HCT116 (cell line): Measurements from ENCODE around the gene MAP3K4. TPM values are rescaled to one million over a fixed set of nuclear protein-coding genes. Genes with fewer than 3 reads are reported as not detected.

Experiments
- ATAC-seq: fragments of 200-7000 bp; cut with Tn5 transposase; 2 replicates; pipeline ENCODE4 v1.9.1; 2020; ENCODE audit warnings: mild to moderate bottlenecking, moderate library complexity
- BruUV-seq: library from RNA; stranded (reverse); fragments of 400-500 nt; replicated peaks from 2 replicates; lab custom pipeline; 2021; lab: Mats Ljungman, UMichigan
- CTCF ChIA-PET: fragments of 300-600 bp; sonication (Branson Sonifier 250); formaldehyde crosslinking; loops from one replicate; lab custom pipeline; 2021; ENCODE audit warnings: antibody characterized with exemption; lab: Charles Lee
- POLR2A ChIA-PET: fragments of 300-600, 350-600 bp; sonication (Branson Sonifier 250); formaldehyde crosslinking; loops from one replicate; lab custom pipeline; 2021; ENCODE audit warnings: antibody characterized with exemption; lab: Charles Lee
- RAD21 ChIA-PET, 2 experiments: fragments of 300-600 bp; sonication (Branson Sonifier 250); formaldehyde crosslinking; loops; one replicate each; lab custom pipeline; 2023; ENCODE audit warnings: low total read pairs in 2 of 2; ENCODE audit not compliant: uncharacterized antibody in 2 of 2, unreplicated experiment in 2 of 2, low non-redundant PET in 1 of 2; lab: Charles Lee
- DNase-seq: peaks from one replicate; pipeline ENCODE4 v3.0.0-alpha.2; 2010; ENCODE audit warnings: low read depth, low spot score
- H2AFZ ChIP-seq: fragments of 200-600 bp; shearing (Covaris generic), sonication (generic); 2 replicates; pipeline ENCODE4 v1.6.1; 2017; ENCODE audit warnings: low read depth, mixed run types, mixed read lengths, antibody characterized with exemption, low read length; ENCODE audit not compliant: poor library complexity, severe bottlenecking
- H3K27ac ChIP-seq: 2 replicates; pipeline ENCODE4 v1.5.1; 2012; ENCODE audit warnings: low read depth, low read length
- H3K27me3 ChIP-seq: fragments of 200-600 bp; sonication (generic); 2 replicates; pipeline ENCODE4 v1.6.1; 2016; ENCODE audit warnings: mixed run types, low read length, mixed read lengths; ENCODE audit not compliant: insufficient read depth
- H3K36me3 ChIP-seq, 2 experiments: fragments of 200-500 bp in 1 of 2; fragments of 200-600 bp in 1 of 2; sonication (Bioruptor generic) in 1 of 2; sonication (generic) in 1 of 2; 2 replicates each; pipeline versions ENCODE4 v1.5.1 to v1.6.1; 2014 to 2016; ENCODE audit warnings: low read length in 2 of 2, inconsistent platforms in 1 of 2, mixed read lengths in 1 of 2, mixed run types in 1 of 2; ENCODE audit not compliant: insufficient read depth in 2 of 2, control insufficient read depth in 1 of 2
- H3K4me1 ChIP-seq, 2 experiments: fragments of 200-600 bp in 1 of 2; sonication (generic) in 1 of 2; 2 replicates each; pipeline versions ENCODE4 v1.5.1 to v1.6.1; 2012 to 2017; ENCODE audit warnings: low read length in 2 of 2, inconsistent platforms in 1 of 2, mild to moderate bottlenecking in 1 of 2, mixed read lengths in 1 of 2, mixed run types in 1 of 2, moderate library complexity in 1 of 2; ENCODE audit not compliant: insufficient read depth in 2 of 2, control insufficient read depth in 1 of 2
- H3K4me2 ChIP-seq: fragments of 200-600 bp; sonication (generic); 2 replicates; pipeline ENCODE4 v1.6.1; 2017; ENCODE audit warnings: mixed run types, low read length, mixed read lengths
- H3K4me3 ChIP-seq, 2 experiments: fragments of 200-600 bp in 1 of 2; sonication (generic) in 1 of 2; replicated peaks in 1 of 2; 2 replicates each; pipeline ENCODE4 v1.5.1; 2011 to 2016; ENCODE audit warnings: low read length in 2 of 2, control low read depth in 1 of 2, low read depth in 1 of 2, mild to moderate bottlenecking in 1 of 2, mixed read lengths in 1 of 2, mixed run types in 1 of 2
- H3K79me2 ChIP-seq: fragments of 200-600 bp; sonication (generic); 2 replicates; pipeline ENCODE4 v1.6.1; 2017; ENCODE audit warnings: mild to moderate bottlenecking, mixed run types, low read length, moderate library complexity, mixed read lengths; ENCODE audit not compliant: insufficient read depth
- H3K9ac ChIP-seq: fragments of 200-600 bp; sonication (generic); 2 replicates; pipeline ENCODE4 v1.6.1; 2016; ENCODE audit warnings: low read length, mixed read lengths
- H3K9me2 ChIP-seq: fragments of 200-600 bp; sonication (generic), shearing (Covaris generic); 2 replicates; pipeline ENCODE4 v1.6.1; 2017; ENCODE audit warnings: mixed run types, mild to moderate bottlenecking, moderate library complexity; ENCODE audit not compliant: insufficient read depth
- H3K9me3 ChIP-seq, 2 experiments: fragments of 200-500 bp in 1 of 2; fragments of 200-600 bp in 1 of 2; sonication (Bioruptor generic) in 1 of 2; sonication (generic) in 1 of 2; 2 replicates each; pipeline ENCODE4 v1.6.1; 2014 to 2017; ENCODE audit warnings: low read length in 2 of 2, mixed read lengths in 2 of 2, inconsistent platforms in 1 of 2, low read depth in 1 of 2, mild to moderate bottlenecking in 1 of 2, mixed run types in 1 of 2, moderate library complexity in 1 of 2; ENCODE audit not compliant: control insufficient read depth in 1 of 2, insufficient read depth in 1 of 2
- H4K20me1 ChIP-seq: fragments of 200-600 bp; sonication (generic), shearing (Covaris generic); 2 replicates; pipeline ENCODE4 v1.6.1; 2017; ENCODE audit warnings: mixed run types, mild to moderate bottlenecking, moderate library complexity; ENCODE audit not compliant: insufficient read depth
- ATF3 ChIP-seq: IDR thresholded peaks from 2 replicates; pipeline ENCODE4 v1.6.1; 2012
- CBX3 ChIP-seq: IDR thresholded peaks from 2 replicates; pipeline ENCODE4 v1.6.1; 2012; ENCODE audit warnings: low read depth
- EGR1 ChIP-seq: IDR thresholded peaks from 2 replicates; pipeline ENCODE4 v1.6.1; 2012; ENCODE audit warnings: low read depth
- EZH2 ChIP-seq: fragments of 200-600 bp; sonication (generic); IDR thresholded peaks from 2 replicates; pipeline ENCODE4 v1.6.1; 2017; ENCODE audit warnings: antibody characterized with exemption, mixed run types
- EZH2phosphoT487 ChIP-seq: fragments of 200-600 bp; IDR thresholded peaks from 2 replicates; pipeline ENCODE4 v1.6.1; 2018; ENCODE audit warnings: antibody characterized with exemption, borderline replicate concordance
- POLR2A ChIP-seq: IDR thresholded peaks from 2 replicates; pipeline ENCODE4 v1.7.0; 2011; ENCODE audit warnings: borderline replicate concordance; ENCODE audit not compliant: insufficient read depth, insufficient read length; ENCODE audit errors: extremely low read depth
- REST ChIP-seq: IDR thresholded peaks from 2 replicates; pipeline ENCODE4 v1.6.1; 2012; ENCODE audit warnings: low read depth
- SIN3A ChIP-seq: IDR thresholded peaks from 2 replicates; pipeline ENCODE4 v1.6.1; 2012; ENCODE audit warnings: low read depth
- SP1 ChIP-seq: IDR thresholded peaks from 2 replicates; pipeline ENCODE4 v1.6.1; 2012; ENCODE audit warnings: low read depth
- SRF ChIP-seq: IDR thresholded peaks from 2 replicates; pipeline ENCODE4 v1.6.1; 2012; ENCODE audit warnings: low read depth
- YY1 ChIP-seq: IDR thresholded peaks from 2 replicates; pipeline ENCODE4 v1.6.1; 2011; ENCODE audit warnings: low read length, low read depth, moderate library complexity, mild to moderate bottlenecking; ENCODE audit not compliant: insufficient replicate concordance; ENCODE audit errors: extremely low read depth
- ZNF274 ChIP-seq: fragments of 200-500 bp; sonication (Bioruptor generic); IDR thresholded peaks from 2 replicates; pipeline ENCODE4 v1.6.1; 2014; ENCODE audit warnings: mild to moderate bottlenecking, low read depth, low read length, inconsistent platforms
- intact Hi-C: fragments of 100-400 bp; cut with micrococcal nuclease; formaldehyde crosslinking; loops from 2 replicates; pipeline ENCODE4 v1.10.0; 2022
- total RNA-seq: library from RNA; stranded (reverse); gene quantifications from one replicate; pipeline ENCODE4 v1.2.1, GENCODE V29; 2021; ENCODE audit not compliant: unreplicated experiment

MAP3K4 gene
- total RNA-seq, 1 experiment from 2014 or later = 46.5 TPM

GRCh38 chr6:161162722-161163121 is 171.2 kb downstream of the MAP3K4 start:
- Histone ChIP-seq H3K4me1 (peaks cover 0 to 2% of the 10 kb centered on the region in 2 experiments; a peak in 1 of 4 replicates), H3K4me3 (no peak overlapping the region), H3K9me3 (no peaks in the 10 kb centered on the region), H3K4me2 (no peak overlapping the region), H3K27ac (no peak overlapping the region), H3K36me3 (no peaks in the 10 kb centered on the region), H3K27me3 (no peaks in the 10 kb centered on the region), H3K9ac (no peak overlapping the region), H4K20me1 (no peaks in the 10 kb centered on the region), H3K79me2 (no peaks in the 10 kb centered on the region), H3K9me2 (no peaks in the 10 kb centered on the region), H2AFZ (no peak overlapping the region)
- DNase-seq = no peak
- POLR2A ChIA-PET = no interaction called here
- no peak for ATAC-seq
- CTCF ChIA-PET = no interaction called here
- no TSS peak for BruUV-seq
- no peak for TF ChIP-seq REST
- TF ChIP-seq EGR1 = no peak
- TF ChIP-seq YY1 = no peak
- intact Hi-C loops = loop anchor here (1.0 to 10.0 kb wide), 2 partner anchors 56 to 112 kb away; partner anchors contain the start of gene AGPAT4
- RAD21 ChIA-PET = no interaction called here

GRCh38 chr6:161163466-161164181 is 172.1 kb downstream of the MAP3K4 start:
- Histone ChIP-seq H4K20me1 (no peaks in the 10 kb centered on the region), H3K9me2 (no peaks in the 10 kb centered on the region), H2AFZ (no peak overlapping the region), H3K9ac (no peak overlapping the region), H3K9me3 (no peaks in the 10 kb centered on the region), H3K4me1 (peaks cover 8 to 11% of the 10 kb centered on the region in 2 experiments), H3K27me3 (no peaks in the 10 kb centered on the region), H3K36me3 (no peaks in the 10 kb centered on the region), H3K79me2 (no peaks in the 10 kb centered on the region), H3K4me3 (no peak overlapping the region), H3K4me2 (no peak overlapping the region), H3K27ac (no peak overlapping the region)
- RAD21 ChIA-PET = no interaction called here
- POLR2A ChIA-PET = no interaction called here
- DNase-seq (no peak), ATAC-seq (no peak)
- no TSS peak for BruUV-seq
- CTCF ChIA-PET = no interaction called here
- intact Hi-C loops = loop anchor here (1.0 to 10.0 kb wide), 2 partner anchors 55 to 111 kb away; partner anchors contain the start of gene AGPAT4
- no peak for TF ChIP-seq SRF
- no peak for TF ChIP-seq SIN3A
- TF ChIP-seq SP1 = no peak
- TF ChIP-seq POLR2A = no peak
- no peak for TF ChIP-seq EZH2
- TF ChIP-seq CBX3 = no peak
- TF ChIP-seq ATF3 = no peak
- no peak for TF ChIP-seq REST
- no peak for TF ChIP-seq YY1
- TF ChIP-seq ZNF274 = no peak
- TF ChIP-seq EZH2phosphoT487 = no peak
